ENCODE measurements around the gene ENKD1. TPM values are rescaled to one million over a fixed set of nuclear protein-coding genes. Genes with fewer than 3 reads are reported as not detected.

The ENKD1 gene
- total and polyA plus RNA-seq, 10 of the 15 experiments (the other 5 are each of a cell fraction or from before 2014, with no cell fraction given), result 0.19 to 8.1 (median 2.8) TPM

GRCh38 chr16:67647681-67648080 lies 18.9 kb downstream of the ENKD1 start:
- Histone ChIP-seq H3K9ac (ENCODE audit: control insufficient read depth, insufficient read depth, low read length) (no peak overlapping the region), H3K4me1 (ENCODE audit: control insufficient read depth, insufficient read depth, low read length) (peaks cover 11% of the 10 kb centered on the region; the same call in 1 of the 2 replicates), H3K9me3 (replicated peaks; ENCODE audit: control insufficient read depth, insufficient read depth, low read length) (no peaks in the 10 kb centered on the region), H3K4me3 (no peak overlapping the region), H3K27ac (ENCODE audit: control insufficient read depth, insufficient read depth) (no peak overlapping the region), H3K27me3 (replicated peaks in 1 of 2; ENCODE audit: control insufficient read depth in 2 of 2, insufficient read depth in 2 of 2, low read length in 1 of 2) (no peaks in the 10 kb centered on the region), H3K36me3 (ENCODE audit: control insufficient read depth in 2 of 2, insufficient read depth in 2 of 2, low read length in 1 of 2) (peaks cover 0 to 3% of the 10 kb centered on the region in 2 experiments; a peak in 3 of 4 replicates), H2AFZ (ENCODE audit: control insufficient read depth, low read depth, low read length) (no peak overlapping the region), H3K4me2 (ENCODE audit: control insufficient read depth, insufficient read depth) (no peak overlapping the region), H3K79me2 (ENCODE audit: control insufficient read depth, insufficient read depth, low read length) (peaks cover 11% of the 10 kb centered on the region), H4K20me1 (ENCODE audit: control insufficient read depth, insufficient read depth) (no peaks in the 10 kb centered on the region)
- ChIA-PET RAD21 (ENCODE audit: unreplicated experiment) (interaction anchor here (0.9 kb wide), 1 partner anchor 23 kb away, joined by 3 read pairs; no protein-coding TSS in a partner anchor), CTCF (interaction anchor here (1.5 to 9.0 kb wide), 3 partner anchors 12 to 127 kb away, joined by 4 to 138 read pairs (median 88); partner anchors contain the start of gene ACD), SMC1A (ENCODE audit: uncharacterized antibody, unreplicated experiment) (no interaction called here), POLR2A (no interaction called here)
- DNase-seq (ENCODE audit: low read depth, low spot score) (no peak), FAIRE-seq (no peak), ATAC-seq (no peak)
- BruUV-seq (replicated peaks), result no TSS peak
- intact Hi-C loops (cut with micrococcal nuclease; ENCODE audit: unreplicated experiment), result no loop called here
- 95% methylated on average over 13 of the region's 13 CpGs for WGBS (ENCODE audit: insufficient coverage, insufficient replicate concordance, low lambda C conversion rate, missing lambda C conversion rate)
- in situ Hi-C loops (cut with MboI), result no loop called here
- TF ChIP-seq BCLAF1 (IDR thresholded peaks at IDR 0.05) (no peak), SMARCA5 (IDR thresholded peaks at IDR 0.05) (no peak), MYB (IDR thresholded peaks at IDR 0.05; ENCODE audit: borderline replicate concordance, low read depth, low read length) (no peak), NFYA (IDR thresholded peaks at IDR 0.05; ENCODE audit: borderline replicate concordance, low read depth, low read length) (no peak), SREBF2 (IDR thresholded peaks at IDR 0.05; ENCODE audit: low read length) (no peak), ZNF274 (IDR thresholded peaks at IDR 0.05; ENCODE audit: insufficient read depth, insufficient read length) (no peak), POU2F2 (IDR thresholded peaks at IDR 0.05; ENCODE audit: borderline replicate concordance, low read depth, low read length) (no peak), ZBTB4 (CRISPR knock-in tag; IDR thresholded peaks at IDR 0.05) (no peak), RB1 (IDR thresholded peaks at IDR 0.05; ENCODE audit: borderline replicate concordance) (no peak), RUNX3 (IDR thresholded peaks at IDR 0.05; ENCODE audit: low read length) (no peak)
- TF ChIP-seq, protein P1, sequence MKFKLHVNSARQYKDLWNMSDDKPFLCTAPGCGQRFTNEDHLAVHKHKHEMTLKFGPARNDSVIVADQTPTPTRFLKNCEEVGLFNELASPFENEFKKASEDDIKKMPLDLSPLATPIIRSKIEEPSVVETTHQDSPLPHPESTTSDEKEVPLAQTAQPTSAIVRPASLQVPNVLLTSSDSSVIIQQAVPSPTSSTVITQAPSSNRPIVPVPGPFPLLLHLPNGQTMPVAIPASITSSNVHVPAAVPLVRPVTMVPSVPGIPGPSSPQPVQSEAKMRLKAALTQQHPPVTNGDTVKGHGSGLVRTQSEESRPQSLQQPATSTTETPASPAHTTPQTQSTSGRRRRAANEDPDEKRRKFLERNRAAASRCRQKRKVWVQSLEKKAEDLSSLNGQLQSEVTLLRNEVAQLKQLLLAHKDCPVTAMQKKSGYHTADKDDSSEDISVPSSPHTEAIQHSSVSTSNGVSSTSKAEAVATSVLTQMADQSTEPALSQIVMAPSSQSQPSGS (IDR thresholded peaks at IDR 0.05; ENCODE audit: low read length), result no peak
- TF ChIP-seq, protein P2, sequence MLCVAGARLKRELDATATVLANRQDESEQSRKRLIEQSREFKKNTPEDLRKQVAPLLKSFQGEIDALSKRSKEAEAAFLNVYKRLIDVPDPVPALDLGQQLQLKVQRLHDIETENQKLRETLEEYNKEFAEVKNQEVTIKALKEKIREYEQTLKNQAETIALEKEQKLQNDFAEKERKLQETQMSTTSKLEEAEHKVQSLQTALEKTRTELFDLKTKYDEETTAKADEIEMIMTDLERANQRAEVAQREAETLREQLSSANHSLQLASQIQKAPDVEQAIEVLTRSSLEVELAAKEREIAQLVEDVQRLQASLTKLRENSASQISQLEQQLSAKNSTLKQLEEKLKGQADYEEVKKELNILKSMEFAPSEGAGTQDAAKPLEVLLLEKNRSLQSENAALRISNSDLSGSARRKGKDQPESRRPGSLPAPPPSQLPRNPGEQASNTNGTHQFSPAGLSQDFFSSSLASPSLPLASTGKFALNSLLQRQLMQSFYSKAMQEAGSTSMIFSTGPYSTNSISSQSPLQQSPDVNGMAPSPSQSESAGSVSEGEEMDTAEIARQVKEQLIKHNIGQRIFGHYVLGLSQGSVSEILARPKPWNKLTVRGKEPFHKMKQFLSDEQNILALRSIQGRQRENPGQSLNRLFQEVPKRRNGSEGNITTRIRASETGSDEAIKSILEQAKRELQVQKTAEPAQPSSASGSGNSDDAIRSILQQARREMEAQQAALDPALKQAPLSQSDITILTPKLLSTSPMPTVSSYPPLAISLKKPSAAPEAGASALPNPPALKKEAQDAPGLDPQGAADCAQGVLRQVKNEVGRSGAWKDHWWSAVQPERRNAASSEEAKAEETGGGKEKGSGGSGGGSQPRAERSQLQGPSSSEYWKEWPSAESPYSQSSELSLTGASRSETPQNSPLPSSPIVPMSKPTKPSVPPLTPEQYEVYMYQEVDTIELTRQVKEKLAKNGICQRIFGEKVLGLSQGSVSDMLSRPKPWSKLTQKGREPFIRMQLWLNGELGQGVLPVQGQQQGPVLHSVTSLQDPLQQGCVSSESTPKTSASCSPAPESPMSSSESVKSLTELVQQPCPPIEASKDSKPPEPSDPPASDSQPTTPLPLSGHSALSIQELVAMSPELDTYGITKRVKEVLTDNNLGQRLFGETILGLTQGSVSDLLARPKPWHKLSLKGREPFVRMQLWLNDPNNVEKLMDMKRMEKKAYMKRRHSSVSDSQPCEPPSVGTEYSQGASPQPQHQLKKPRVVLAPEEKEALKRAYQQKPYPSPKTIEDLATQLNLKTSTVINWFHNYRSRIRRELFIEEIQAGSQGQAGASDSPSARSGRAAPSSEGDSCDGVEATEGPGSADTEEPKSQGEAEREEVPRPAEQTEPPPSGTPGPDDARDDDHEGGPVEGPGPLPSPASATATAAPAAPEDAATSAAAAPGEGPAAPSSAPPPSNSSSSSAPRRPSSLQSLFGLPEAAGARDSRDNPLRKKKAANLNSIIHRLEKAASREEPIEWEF (IDR thresholded peaks at IDR 0.05; ENCODE audit: insufficient replicate concordance, low read depth, low read length), result no peak

Measured in GM12878 (cell line).